ENCODE results near the gene TRMT6.

The TRMT6 gene

GRCh38 chr20:5947276-5947675 is 3.1 kb downstream of the TRMT6 start:
- DNase-seq (ENCODE audit: low read depth) = no peak

GRCh38 chr20:5945963-5946362 is 4.4 kb downstream of the TRMT6 start:
- DNase-seq (ENCODE audit: low read depth) = peak; percentile 17

GRCh38 chr20:5938456-5939029 is 11.8 kb downstream of the TRMT6 start:
- DNase-seq (ENCODE audit: low read depth) = no peak

DNA sequence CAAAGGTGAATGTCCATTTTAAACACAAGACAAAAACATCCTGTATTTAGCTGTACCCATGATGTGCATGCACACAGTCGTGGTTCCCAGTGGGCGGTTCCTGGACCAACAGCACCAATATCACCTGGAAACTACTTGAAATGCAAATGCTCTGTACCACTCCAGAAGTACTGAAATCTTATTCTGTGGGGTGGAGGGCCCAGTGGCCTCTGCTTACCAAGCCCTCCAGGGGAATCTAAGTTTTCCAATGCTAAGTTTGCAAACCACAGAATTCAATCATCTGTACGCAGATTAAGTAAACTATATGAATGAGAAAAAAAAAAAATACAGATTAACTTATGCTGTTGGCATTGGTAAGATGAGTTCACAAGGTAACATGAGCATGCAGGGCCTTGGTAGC is 14.1 kb downstream of the TRMT6 start:
- no peak for DNase-seq (ENCODE audit: low read depth)

GRCh38 chr20:5935384-5935783 is 14.9 kb downstream of the TRMT6 start:
- no peak for DNase-seq (ENCODE audit: low read depth)

GRCh38 chr20:5933802-5934436 is 16.4 kb downstream of the TRMT6 start:
- DNase-seq (ENCODE audit: low read depth) = no peak

- DNase-seq (ENCODE audit: low read depth) = no peak
Observed at GRCh38 chr20:5932796-5933195, 17.5 kb downstream of the TRMT6 start.

GRCh38 chr20:5931411-5931810 is 18.9 kb downstream of the TRMT6 start:
- no peak for DNase-seq (ENCODE audit: low read depth)

DNA sequence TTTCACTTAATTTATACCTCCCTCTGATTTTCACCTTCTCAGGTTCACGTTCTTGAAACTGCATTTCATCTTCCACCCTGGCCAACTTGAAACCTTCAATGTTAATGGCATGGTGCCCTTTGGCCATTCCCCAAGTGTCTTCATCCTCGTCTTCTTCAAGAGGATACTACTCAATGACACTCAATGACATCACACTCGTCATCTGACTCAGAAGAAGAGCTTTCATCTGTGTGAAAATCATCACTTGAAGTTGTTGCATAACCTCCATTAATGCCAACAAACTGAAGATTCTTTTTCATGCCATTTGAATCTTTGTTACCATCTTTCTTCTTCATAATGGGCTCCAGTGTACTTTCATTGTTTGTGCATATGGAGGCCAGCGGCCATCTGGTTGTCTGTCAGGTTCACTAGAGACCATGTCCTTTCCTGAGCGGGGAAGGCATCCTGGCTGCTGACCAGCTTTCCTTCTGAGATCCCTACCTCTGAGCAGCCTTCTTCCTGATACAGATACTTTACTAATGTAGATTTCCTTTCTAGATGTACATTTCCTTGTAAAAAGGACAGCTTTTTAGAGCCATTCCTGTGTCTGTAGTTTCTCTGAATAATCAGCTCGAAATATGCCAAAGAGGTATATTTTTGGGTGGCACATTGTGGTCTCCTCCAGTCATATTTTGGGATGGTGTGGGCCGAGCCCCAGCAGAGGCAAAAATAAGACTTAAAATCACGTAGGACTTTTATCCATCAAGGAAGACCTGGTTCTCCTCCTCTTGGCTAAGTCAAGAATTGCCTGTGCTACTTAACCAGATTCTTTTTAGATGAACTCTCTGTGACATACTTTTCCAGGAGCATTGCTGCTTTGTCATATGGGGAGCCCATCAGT is 21.3 kb downstream of the TRMT6 start:
- no peak for DNase-seq (ENCODE audit: low read depth)

DNA sequence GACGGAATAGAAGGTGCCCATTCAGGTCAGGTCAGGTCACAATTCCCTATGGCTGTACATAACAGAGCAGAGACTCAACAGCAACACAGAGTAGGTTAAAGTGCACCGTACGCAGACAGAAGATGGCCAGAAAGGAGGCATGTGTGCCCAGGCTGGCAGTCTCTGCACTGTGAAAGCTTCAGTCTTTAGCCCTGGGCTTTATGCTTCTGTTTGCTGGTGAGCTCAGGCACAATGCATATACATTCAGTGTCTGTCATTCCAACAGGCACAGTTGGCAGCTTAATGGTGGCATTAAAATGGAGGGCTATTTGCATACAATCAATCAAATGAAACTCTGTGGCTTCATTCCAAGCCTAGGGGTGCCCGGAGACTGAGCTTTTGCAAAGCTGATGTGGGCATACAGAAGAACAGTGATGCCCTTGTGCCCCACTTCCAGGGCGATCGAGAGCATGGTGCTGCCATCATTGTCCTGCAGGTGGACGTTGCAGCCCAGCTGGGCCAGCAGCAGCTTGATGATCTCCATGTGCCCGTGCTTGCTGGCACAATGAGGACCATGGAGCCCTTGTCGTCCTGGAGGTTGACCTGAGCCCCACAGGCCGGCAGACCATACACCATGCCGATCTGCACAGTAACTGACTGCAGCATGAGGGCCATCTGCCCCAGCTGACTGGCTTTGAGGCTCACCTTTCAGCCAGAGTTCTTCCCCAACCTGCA is 22.4 kb downstream of the TRMT6 start:
- no peak for DNase-seq (ENCODE audit: low read depth)

DNA sequence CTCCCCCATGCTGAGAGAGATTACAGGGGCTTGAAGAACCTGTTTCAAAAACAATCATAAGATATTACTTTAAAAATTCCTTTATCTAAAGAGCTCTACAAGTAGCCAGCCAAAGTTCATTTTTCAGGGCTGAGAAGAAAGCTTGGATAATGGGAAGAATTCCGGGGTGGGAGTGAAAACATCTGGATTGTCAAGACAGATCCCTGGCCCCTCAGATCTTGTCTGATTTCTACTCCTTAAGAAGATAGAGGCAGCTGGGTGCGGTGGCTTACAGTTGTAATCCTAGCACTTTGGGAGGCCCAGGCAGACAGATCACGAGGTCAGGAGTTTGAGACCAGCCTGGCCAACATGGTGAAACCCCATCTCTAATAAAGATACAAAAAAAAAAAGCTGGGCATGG is 24.8 kb downstream of the TRMT6 start:
- DNase-seq (ENCODE audit: low read depth) = no peak

- DNase-seq (ENCODE audit: low read depth) = no peak
Observed at GRCh38 chr20:5923493-5923892, 26.8 kb downstream of the TRMT6 start.

GRCh38 chr20:5920581-5920980 is 29.8 kb downstream of the TRMT6 start:
- no peak for DNase-seq (ENCODE audit: low read depth)

- DNase-seq (ENCODE audit: low read depth) = no peak
Observed at GRCh38 chr20:5919626-5920544, 30.4 kb downstream of the TRMT6 start.

DNA sequence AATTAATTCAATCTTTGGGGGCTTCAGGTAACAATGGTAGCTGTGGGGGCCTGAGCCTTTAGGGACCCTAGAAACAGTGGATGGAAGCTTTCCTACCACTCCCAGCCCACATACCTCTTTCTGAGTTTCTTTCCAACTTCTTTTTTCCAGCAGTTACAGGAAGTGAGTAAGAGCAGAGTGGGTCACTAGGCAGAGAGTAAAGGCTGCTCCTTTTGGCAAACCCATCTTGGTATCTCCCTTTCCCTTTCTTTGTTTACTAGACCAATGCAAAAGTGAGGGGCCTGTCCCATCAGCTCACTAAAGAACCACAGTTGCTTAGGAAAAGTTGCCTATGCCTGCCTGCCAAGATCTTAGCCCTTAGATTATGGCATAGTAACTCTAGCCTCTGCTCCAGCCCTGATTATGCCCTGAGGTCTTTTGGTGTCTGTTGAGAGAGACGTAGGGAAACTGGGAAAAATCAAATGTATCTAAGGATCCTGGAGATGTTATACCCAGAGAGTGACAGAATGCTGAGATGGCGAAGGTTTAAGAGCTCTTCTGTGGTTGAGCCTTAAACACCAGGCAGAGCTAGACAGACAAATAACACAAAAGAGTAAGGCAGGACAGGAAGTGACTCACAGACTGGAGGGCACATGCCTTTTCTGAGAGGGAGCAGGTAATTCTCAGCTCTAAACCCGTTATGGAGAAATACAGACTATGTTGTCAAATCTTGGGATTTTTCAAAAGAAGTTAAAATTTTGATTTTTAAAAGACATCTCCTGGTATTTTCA is 31.3 kb downstream of the TRMT6 start:
- DNase-seq (ENCODE audit: low read depth) = no peak

- no peak for DNase-seq (ENCODE audit: low read depth)
Observed at GRCh38 chr20:5914859-5915258, 35.5 kb downstream of the TRMT6 start.

GRCh38 chr20:5913166-5913565 is 37.2 kb downstream of the TRMT6 start:
- no peak for DNase-seq (ENCODE audit: low read depth)

DNA sequence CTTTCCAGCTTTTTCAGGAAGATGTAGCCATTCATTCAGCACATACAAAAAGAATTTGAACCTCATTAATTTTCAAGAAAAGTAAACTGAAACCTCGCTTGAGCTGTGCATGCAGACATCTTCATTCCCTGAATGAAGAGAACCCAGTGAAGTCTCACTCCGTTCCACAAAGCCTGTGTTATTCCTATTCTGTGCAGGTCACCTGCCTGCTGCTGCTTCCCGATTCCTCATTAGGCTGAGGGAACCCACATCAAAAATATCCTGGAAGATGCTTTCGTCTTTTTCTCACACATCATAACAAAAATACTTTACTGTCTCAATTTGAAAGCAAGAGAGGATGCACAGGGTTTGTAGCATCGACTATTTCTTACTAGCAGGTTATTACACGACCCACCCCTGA is 40.1 kb downstream of the TRMT6 start:
- DNase-seq (ENCODE audit: low read depth) = no peak

DNA sequence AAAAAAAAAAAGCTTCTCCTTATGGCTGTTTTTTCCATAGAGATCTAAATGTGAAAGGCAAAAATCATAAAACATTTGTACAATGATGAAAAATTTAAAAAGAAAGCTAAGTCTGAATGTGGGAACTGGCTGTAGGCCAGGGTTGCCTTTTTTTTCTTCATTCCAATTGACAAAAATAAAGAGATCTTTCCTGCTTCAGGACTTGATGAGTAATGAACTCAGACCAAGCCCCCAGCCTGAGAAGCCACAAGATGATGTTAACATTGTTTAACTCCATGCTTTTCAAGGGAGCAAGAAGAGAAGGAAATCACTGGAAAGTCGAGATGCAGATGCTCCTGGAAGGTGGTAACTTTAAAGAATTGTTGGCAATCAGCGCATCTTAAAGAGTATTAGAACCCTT is 41.4 kb downstream of the TRMT6 start:
- no peak for DNase-seq (ENCODE audit: low read depth)

DNA sequence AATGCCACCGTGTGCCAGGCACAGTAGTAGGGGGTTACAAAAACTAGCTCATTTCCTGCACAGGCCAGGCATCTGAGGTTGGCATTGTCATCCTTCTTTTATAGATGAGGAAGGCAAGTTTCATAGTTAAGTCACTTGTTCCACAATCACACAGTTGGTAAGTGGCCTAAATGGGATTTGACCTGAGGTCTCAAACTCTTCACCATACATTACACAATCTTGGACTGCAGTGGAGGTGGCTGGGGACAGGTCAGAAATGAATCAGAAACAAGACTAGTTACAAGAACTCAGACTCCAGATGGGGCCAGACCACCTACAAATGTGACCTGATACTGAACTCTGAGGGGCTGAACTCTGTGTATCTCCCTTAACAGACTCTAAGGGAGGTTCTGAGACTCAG is 49.4 kb downstream of the TRMT6 start:
- no peak for DNase-seq (ENCODE audit: low read depth)

GRCh38 chr20:5899444-5899843 is 50.9 kb downstream of the TRMT6 start:
- DNase-seq (ENCODE audit: low read depth) = no peak

Measured in GM04504 (cell line).